ENCODE measurements around the gene MAGED2.

DNA sequence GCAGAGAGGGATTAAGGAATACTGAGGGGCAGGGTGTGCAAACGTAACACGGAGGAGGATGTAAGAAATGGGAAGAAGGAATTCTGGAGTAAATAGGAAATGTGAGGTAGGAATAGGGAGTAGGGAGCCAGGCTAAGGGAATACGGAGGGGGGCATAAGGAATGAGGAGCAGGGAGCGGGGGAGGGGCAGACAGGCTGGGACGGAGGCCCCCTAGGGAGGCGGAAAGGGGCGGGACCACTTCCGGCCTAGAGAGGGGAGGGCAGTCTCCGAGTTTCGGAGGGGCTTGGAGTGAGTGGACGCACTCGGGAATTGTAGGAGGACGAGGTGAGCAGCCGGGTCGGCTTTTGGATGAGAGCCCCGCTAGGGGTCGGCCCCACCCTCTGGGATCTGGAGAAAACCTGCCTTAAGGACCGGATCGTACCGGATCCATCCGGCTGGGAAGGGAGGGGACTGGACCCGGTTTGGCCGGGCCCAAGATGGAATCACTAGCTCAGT, 612 bp downstream of the MAGED2 start:
- TF ChIP-seq, protein P1, sequence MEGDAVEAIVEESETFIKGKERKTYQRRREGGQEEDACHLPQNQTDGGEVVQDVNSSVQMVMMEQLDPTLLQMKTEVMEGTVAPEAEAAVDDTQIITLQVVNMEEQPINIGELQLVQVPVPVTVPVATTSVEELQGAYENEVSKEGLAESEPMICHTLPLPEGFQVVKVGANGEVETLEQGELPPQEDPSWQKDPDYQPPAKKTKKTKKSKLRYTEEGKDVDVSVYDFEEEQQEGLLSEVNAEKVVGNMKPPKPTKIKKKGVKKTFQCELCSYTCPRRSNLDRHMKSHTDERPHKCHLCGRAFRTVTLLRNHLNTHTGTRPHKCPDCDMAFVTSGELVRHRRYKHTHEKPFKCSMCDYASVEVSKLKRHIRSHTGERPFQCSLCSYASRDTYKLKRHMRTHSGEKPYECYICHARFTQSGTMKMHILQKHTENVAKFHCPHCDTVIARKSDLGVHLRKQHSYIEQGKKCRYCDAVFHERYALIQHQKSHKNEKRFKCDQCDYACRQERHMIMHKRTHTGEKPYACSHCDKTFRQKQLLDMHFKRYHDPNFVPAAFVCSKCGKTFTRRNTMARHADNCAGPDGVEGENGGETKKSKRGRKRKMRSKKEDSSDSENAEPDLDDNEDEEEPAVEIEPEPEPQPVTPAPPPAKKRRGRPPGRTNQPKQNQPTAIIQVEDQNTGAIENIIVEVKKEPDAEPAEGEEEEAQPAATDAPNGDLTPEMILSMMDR (conservative IDR thresholded peaks at IDR 0.05; ENCODE audit: low read length): no peak
- no peak for TF ChIP-seq EZH2phosphoT487 (IDR thresholded peaks at IDR 0.05; ENCODE audit: borderline replicate concordance)

Measured in Loucy (cell line).